RWPE2 (cell line): Measurements from ENCODE around the gene KCTD5.
A peak's percentile ranks its signal among the peaks of the same experiment; 100 is the strongest.

Source experiments
- ATAC-seq: fragments of 200-7000 bp; cut with Tn5 transposase; 3 replicates; pipeline ENCODE4 v1.9.1; 2021; ENCODE audit warnings: low read depth
- DNase-seq: peaks from one replicate; pipeline ENCODE4 v3.0.0-alpha.2; 2020; ENCODE audit warnings: low spot score
- H3K27ac ChIP-seq: fragments of 450-650 bp; 2 replicates; pipeline ENCODE4 v1.5.1; 2017; ENCODE audit warnings: mild to moderate bottlenecking; ENCODE audit not compliant: poor library complexity, severe bottlenecking
- H3K27me3 ChIP-seq: fragments of 250-450 bp; sonication (Bioruptor Pico); 2 replicates; pipeline ENCODE4 v1.5.1; 2021; ENCODE audit warnings: mild to moderate bottlenecking, moderate library complexity; ENCODE audit not compliant: insufficient read depth, poor library complexity, severe bottlenecking
- H3K36me3 ChIP-seq: fragments of 250-450 bp; sonication (Bioruptor Pico); 2 replicates; pipeline ENCODE4 v1.5.1; 2020; ENCODE audit warnings: low read depth, mild to moderate bottlenecking, moderate library complexity
- H3K4me1 ChIP-seq: fragments of 250-450 bp; sonication (Bioruptor Pico); 2 replicates; pipeline ENCODE4 v1.5.1; 2021; ENCODE audit warnings: mild to moderate bottlenecking, moderate library complexity; ENCODE audit not compliant: insufficient read depth, poor library complexity, severe bottlenecking
- H3K4me3 ChIP-seq: fragments of 250-450 bp; sonication (Bioruptor Pico); 2 replicates; pipeline ENCODE4 v1.5.1; 2021; ENCODE audit warnings: mild to moderate bottlenecking, moderate library complexity; ENCODE audit not compliant: severe bottlenecking
- H3K9me3 ChIP-seq: fragments of 250-450 bp; sonication (Bioruptor Pico); 2 replicates; pipeline ENCODE4 v1.5.1; 2021; ENCODE audit warnings: mild to moderate bottlenecking, moderate library complexity; ENCODE audit not compliant: severe bottlenecking
- TF ChIP-seq, protein P1 (sequence below): fragments of 450-650 bp; IDR thresholded peaks from one replicate; pipeline ENCODE4 v1.5.1; 2017; ENCODE audit warnings: mild to moderate bottlenecking, moderate library complexity; ENCODE audit not compliant: poor library complexity, severe bottlenecking

Gene KCTD5

GRCh38 chr16:2702871-2703745 lies 20.8 kb downstream of the KCTD5 start:
- H3K4me1 ChIP-seq, result no peaks in the 10 kb centered on the region
- H3K36me3 ChIP-seq, result peaks cover 34% of the 10 kb centered on the region
- H3K9me3 ChIP-seq, result no peaks in the 10 kb centered on the region

GRCh38 chr16:2704166-2704982 lies 22.1 kb downstream of the KCTD5 start:
- Histone ChIP-seq H3K9me3 (no peaks in the 10 kb centered on the region), H3K4me1 (no peaks in the 10 kb centered on the region), H3K27me3 (no peaks in the 10 kb centered on the region), H3K4me3 (no peak overlapping the region), H3K27ac (no peak overlapping the region), H3K36me3 (peaks cover 32% of the 10 kb centered on the region)
- TF ChIP-seq, protein P1, sequence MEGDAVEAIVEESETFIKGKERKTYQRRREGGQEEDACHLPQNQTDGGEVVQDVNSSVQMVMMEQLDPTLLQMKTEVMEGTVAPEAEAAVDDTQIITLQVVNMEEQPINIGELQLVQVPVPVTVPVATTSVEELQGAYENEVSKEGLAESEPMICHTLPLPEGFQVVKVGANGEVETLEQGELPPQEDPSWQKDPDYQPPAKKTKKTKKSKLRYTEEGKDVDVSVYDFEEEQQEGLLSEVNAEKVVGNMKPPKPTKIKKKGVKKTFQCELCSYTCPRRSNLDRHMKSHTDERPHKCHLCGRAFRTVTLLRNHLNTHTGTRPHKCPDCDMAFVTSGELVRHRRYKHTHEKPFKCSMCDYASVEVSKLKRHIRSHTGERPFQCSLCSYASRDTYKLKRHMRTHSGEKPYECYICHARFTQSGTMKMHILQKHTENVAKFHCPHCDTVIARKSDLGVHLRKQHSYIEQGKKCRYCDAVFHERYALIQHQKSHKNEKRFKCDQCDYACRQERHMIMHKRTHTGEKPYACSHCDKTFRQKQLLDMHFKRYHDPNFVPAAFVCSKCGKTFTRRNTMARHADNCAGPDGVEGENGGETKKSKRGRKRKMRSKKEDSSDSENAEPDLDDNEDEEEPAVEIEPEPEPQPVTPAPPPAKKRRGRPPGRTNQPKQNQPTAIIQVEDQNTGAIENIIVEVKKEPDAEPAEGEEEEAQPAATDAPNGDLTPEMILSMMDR, result no peak
- ATAC-seq (no peak), DNase-seq (peak; percentile 63)

More at GRCh38 chr16:2702871-2703745, 20.8 kb downstream of the KCTD5 start:
- Histone ChIP-seq H3K27me3 (no peaks in the 10 kb centered on the region), H3K27ac (no peak overlapping the region), H3K4me3 (no peak overlapping the region)
- TF ChIP-seq, protein P1, result no peak
- ATAC-seq, result no peak
- DNase-seq, result peak; percentile 54

GRCh38 chr16:2704983-2705275 lies 22.6 kb downstream of the KCTD5 start:
- Histone ChIP-seq H3K36me3 (peaks cover 27% of the 10 kb centered on the region), H3K9me3 (no peaks in the 10 kb centered on the region), H3K27ac (no peak overlapping the region), H3K27me3 (no peaks in the 10 kb centered on the region), H3K4me3 (no peak overlapping the region), H3K4me1 (no peaks in the 10 kb centered on the region)
- DNase-seq (no peak), ATAC-seq (no peak)
- TF ChIP-seq, protein P1, result no peak

GRCh38 chr16:2705351-2705750 lies 23.0 kb downstream of the KCTD5 start:
- Histone ChIP-seq H3K4me3 (no peak overlapping the region), H3K27ac (no peak overlapping the region), H3K9me3 (no peaks in the 10 kb centered on the region), H3K27me3 (no peaks in the 10 kb centered on the region), H3K4me1 (no peaks in the 10 kb centered on the region), H3K36me3 (peaks cover 23% of the 10 kb centered on the region)
- ATAC-seq (no peak), DNase-seq (no peak)
- TF ChIP-seq, protein P1, result no peak
